Stomach smooth muscle (tissue), 2 donors: ENCODE results near the gene SLC12A5.
"Not testable (repeated sequence)": the region's sequence is repeated elsewhere in the genome, so short reads cannot be mapped to it uniquely, and the experiment has no call there.

ENCODE experiments used
- H3K27ac ChIP-seq: one replicate; pipeline ENCODE4 v1.7.0; 2013; ENCODE audit warnings: mild to moderate bottlenecking, low read length, inconsistent platforms
- H3K27me3 ChIP-seq, 2 donors: one replicate each; pipeline ENCODE4 v1.7.0; 2013; ENCODE audit warnings: low read length in 2 of 2; ENCODE audit not compliant: insufficient read depth in 2 of 2, control insufficient read depth in 1 of 2
- H3K36me3 ChIP-seq, 2 donors: one replicate each; pipeline ENCODE4 v1.7.0; 2013; ENCODE audit warnings: low read length in 2 of 2; ENCODE audit not compliant: control insufficient read depth in 2 of 2, insufficient read depth in 2 of 2
- H3K4me1 ChIP-seq: one replicate; pipeline ENCODE4 v1.7.0; 2013; ENCODE audit warnings: low read length; ENCODE audit not compliant: control insufficient read depth, insufficient read depth
- H3K4me3 ChIP-seq, 2 donors: one replicate each; pipeline ENCODE4 v1.7.0; 2013; ENCODE audit warnings: low read length in 2 of 2
- H3K9ac ChIP-seq, 2 donors: one replicate each; pipeline ENCODE4 v1.7.0; 2013; ENCODE audit warnings: low read length in 2 of 2, mild to moderate bottlenecking in 1 of 2
- H3K9me3 ChIP-seq, 2 donors: one replicate each; pipeline ENCODE4 v1.7.0; 2013; ENCODE audit warnings: low read length in 2 of 2; ENCODE audit not compliant: control insufficient read depth in 2 of 2
- donor health status: healthy.
- donor health status: Pancreatic carcinoma.

Gene SLC12A5

GRCh38 chr20:46028772-46029371 lies at the start of gene SLC12A5:
SLC12A5 (plus strand) TSS chr20:46029215; CDS start chr20:46029345, 130 bp downstream.
- Histone ChIP-seq H3K9me3 (no peaks in the 10 kb centered on the region), H3K4me1 (peaks cover 2% of the 10 kb centered on the region), H3K27me3 (peaks cover 58 to 86% of the 10 kb centered on the region in 2 donors), H3K4me3 (no peak within 1 kb of the TSS), H3K9ac (no peak within 1 kb of the TSS), H3K27ac (no peak within 1 kb of the TSS), H3K36me3 (no peaks in the 10 kb centered on the region)

- Histone ChIP-seq H3K9ac (no peak overlapping the region), H3K27me3 (peaks cover 4 to 6% of the 10 kb centered on the region in 2 donors), H3K27ac (no peak overlapping the region), H3K9me3 (no peaks in the 10 kb centered on the region), H3K36me3 (no peaks in the 10 kb centered on the region), H3K4me3 (no peak overlapping the region), H3K4me1 (no peaks in the 10 kb centered on the region)
Measured at GRCh38 chr20:45981261-45981660, 47.8 kb upstream of the SLC12A5 start.

DNA sequence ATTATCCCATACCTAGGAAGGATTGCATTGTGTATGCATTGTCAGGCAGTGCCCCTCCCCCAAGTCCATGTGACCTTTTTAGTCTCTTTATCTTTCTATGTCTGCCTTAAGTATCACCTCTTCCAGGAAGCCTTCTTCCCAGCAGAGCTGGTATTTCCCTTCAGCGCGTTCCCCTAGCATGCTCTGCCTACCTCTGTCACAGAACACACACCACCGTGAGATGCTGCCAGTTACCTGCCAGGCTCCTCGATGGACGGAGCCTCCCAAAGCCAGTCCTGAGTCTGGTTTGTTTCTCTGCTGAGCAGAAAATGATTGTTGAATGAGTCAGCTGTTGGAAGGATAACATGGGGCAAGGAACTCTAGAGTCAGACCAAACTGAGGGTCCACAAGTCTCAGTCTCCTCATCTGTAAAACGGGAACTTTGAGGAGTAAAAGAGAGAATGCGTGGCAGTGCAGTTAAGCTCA lies 45.7 kb upstream of the SLC12A5 start:
- H3K9me3 ChIP-seq: no peaks in the 10 kb centered on the region
- H3K9ac ChIP-seq: no peak overlapping the region
- no peak overlapping the region for H3K27ac ChIP-seq
- H3K27me3 ChIP-seq: peaks cover 4 to 6% of the 10 kb centered on the region in 2 donors
- H3K4me3 ChIP-seq: no peak overlapping the region
- H3K4me1 ChIP-seq: no peaks in the 10 kb centered on the region
- no peaks in the 10 kb centered on the region for H3K36me3 ChIP-seq

DNA sequence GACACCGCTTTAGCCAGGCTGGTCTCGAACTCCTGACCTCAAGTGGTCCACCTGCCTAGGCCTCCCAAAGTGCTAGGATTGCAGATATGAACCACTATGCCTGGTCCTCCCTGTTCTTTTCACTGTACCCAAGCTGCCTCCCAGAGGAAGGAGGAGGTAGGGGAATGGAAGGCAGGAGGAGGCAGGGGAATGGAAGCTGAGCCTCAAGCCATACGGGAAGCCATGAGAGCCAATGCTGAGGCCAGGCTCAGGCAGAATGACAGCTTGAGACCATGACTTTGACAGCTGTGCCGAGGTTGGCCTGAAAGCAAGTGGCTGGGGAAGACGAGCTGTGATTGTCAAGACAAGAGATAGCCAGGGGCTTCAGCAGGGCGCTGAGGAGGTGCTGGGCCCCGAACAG lies 43.4 kb upstream of the SLC12A5 start:
- Histone ChIP-seq H3K27me3 (peaks cover 7 to 8% of the 10 kb centered on the region in 2 donors), H3K9me3 (no peaks in the 10 kb centered on the region), H3K27ac (no peak overlapping the region), H3K36me3 (no peaks in the 10 kb centered on the region), H3K4me3 (no peak overlapping the region), H3K9ac (no peak overlapping the region), H3K4me1 (no peaks in the 10 kb centered on the region)

GRCh38 chr20:45987108-45987780 lies 41.8 kb upstream of the SLC12A5 start:
- H3K9me3 ChIP-seq: no peaks in the 10 kb centered on the region
- H3K27ac ChIP-seq: no peak overlapping the region
- H3K9ac ChIP-seq: no peak overlapping the region
- peaks cover 8 to 12% of the 10 kb centered on the region in 2 donors for H3K27me3 ChIP-seq
- no peaks in the 10 kb centered on the region for H3K4me1 ChIP-seq
- no peaks in the 10 kb centered on the region for H3K36me3 ChIP-seq
- no peak overlapping the region for H3K4me3 ChIP-seq

- not testable (repeated sequence) for H3K36me3 ChIP-seq, H3K9ac ChIP-seq, H3K4me3 ChIP-seq, H3K4me1 ChIP-seq, H3K27ac ChIP-seq, H3K9me3 ChIP-seq
- peaks cover 3 to 17% of the 10 kb centered on the region in 2 donors for H3K27me3 ChIP-seq
Measured at GRCh38 chr20:45988830-45989229, 40.2 kb upstream of the SLC12A5 start.

GRCh38 chr20:45991616-45992015 lies 37.4 kb upstream of the SLC12A5 start:
- Histone ChIP-seq H3K27ac (no peak overlapping the region), H3K9ac (no peak overlapping the region), H3K9me3 (no peaks in the 10 kb centered on the region), H3K27me3 (peaks cover 6 to 21% of the 10 kb centered on the region in 2 donors), H3K4me3 (no peak overlapping the region), H3K4me1 (no peaks in the 10 kb centered on the region), H3K36me3 (no peaks in the 10 kb centered on the region)

DNA sequence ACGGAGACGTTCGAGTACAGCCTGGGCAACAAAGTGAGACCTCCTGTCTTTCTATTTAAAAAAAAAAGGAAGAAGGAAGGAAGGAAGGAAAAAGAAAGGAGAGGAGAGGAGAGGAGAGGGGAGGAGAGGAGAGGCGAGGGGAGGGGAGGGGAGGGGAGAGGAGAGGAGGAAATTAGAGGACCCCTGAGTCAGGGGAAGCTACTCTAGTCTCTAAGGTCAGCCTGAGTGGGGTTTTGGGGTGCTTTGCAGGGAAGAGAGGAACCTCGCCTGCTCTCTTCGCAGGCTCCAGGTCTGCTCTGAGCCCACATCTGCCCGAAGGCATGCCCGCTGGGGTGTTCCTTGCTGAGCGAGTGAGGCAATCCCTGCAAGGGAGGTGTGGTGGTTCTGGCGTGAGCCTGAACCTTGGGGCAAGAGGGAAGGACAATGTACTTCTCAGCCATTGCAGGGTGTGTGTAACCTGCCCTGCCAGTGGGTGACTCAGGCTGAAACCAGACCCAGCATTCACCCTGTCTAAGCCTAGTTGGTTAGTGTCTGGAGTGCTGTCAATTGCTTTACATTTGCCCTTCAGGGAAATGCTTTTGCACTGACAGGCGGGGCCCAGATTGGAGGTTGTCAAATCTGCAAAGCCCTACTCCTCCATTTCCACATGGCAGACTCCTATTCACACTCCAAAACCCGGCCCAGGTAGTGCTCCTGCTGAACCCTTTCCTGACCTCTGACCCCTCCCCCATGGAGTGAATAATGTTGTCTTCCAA lies 35.6 kb upstream of the SLC12A5 start:
- H3K9ac ChIP-seq: no peak overlapping the region
- H3K27me3 ChIP-seq: peaks cover 15 to 32% of the 10 kb centered on the region in 2 donors
- H3K36me3 ChIP-seq: no peaks in the 10 kb centered on the region
- H3K9me3 ChIP-seq: no peaks in the 10 kb centered on the region
- no peak overlapping the region for H3K4me3 ChIP-seq
- H3K4me1 ChIP-seq: no peaks in the 10 kb centered on the region
- no peak overlapping the region for H3K27ac ChIP-seq

DNA sequence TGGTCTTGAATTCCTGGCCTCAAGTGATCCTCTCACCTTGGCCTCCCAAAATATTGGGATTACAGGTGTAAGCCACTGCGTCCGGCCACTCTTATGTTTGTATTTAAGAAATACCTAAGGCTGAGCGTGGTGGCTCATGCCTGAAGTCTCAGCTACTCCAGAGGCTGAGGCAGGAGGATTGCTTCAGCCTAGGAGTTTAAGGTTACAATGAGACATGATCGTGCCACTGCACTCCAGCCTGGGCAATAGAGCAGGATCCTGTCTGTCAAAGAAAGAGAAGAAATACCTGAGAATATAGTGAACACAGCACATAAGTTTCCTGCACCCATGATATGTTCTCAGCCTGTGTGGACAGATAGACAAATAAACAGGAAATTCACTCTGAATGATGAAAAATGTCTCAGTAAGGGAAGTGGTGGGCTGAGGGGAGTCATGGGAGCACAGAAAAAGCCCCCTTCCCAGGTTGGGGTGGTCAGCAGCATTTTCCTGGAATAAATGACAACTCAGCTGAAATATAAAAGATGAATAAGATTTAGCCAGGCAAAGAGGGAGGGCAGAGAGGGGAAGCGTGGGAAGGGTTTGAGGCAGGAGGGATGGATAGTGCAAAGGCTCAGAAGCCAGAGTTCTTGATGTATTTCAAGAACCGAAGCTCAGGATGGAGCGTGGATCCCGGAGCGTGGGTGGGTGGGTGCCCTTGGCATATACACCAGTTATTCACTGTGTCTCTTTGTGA lies 34.1 kb upstream of the SLC12A5 start:
- H3K36me3 ChIP-seq: no peaks in the 10 kb centered on the region
- H3K9ac ChIP-seq: no peak overlapping the region
- H3K9me3 ChIP-seq: no peaks in the 10 kb centered on the region
- peaks cover 21 to 37% of the 10 kb centered on the region in 2 donors for H3K27me3 ChIP-seq
- no peaks in the 10 kb centered on the region for H3K4me1 ChIP-seq
- H3K27ac ChIP-seq: no peak overlapping the region
- H3K4me3 ChIP-seq: no peak overlapping the region

- not testable (repeated sequence) for H3K27ac ChIP-seq, H3K9ac ChIP-seq, H3K4me1 ChIP-seq, H3K4me3 ChIP-seq, H3K36me3 ChIP-seq, H3K9me3 ChIP-seq
- H3K27me3 ChIP-seq: peaks cover 23 to 38% of the 10 kb centered on the region in 2 donors
Measured at GRCh38 chr20:45995495-45996097, 33.4 kb upstream of the SLC12A5 start.
